HCT116 (cell line): ENCODE data around the gene R3HDML. TPM values are rescaled to one million over a fixed set of nuclear protein-coding genes. Genes with fewer than 3 reads are reported as not detected.
"Not testable (repeated sequence)": the region's sequence is repeated elsewhere in the genome, so short reads cannot be mapped to it uniquely, and the experiment has no call there.

Experiments
- ATAC-seq: fragments of 200-7000 bp; cut with Tn5 transposase; 2 replicates; pipeline ENCODE4 v1.9.1; 2020; ENCODE audit warnings: mild to moderate bottlenecking, moderate library complexity
- BruUV-seq: library from RNA; stranded (reverse); fragments of 400-500 nt; replicated peaks from 2 replicates; lab custom pipeline; 2021; lab: Mats Ljungman, UMichigan
- CTCF ChIA-PET: fragments of 300-600 bp; sonication (Branson Sonifier 250); formaldehyde crosslinking; loops from one replicate; lab custom pipeline; 2021; ENCODE audit warnings: antibody characterized with exemption; lab: Charles Lee
- POLR2A ChIA-PET: fragments of 300-600, 350-600 bp; sonication (Branson Sonifier 250); formaldehyde crosslinking; loops from one replicate; lab custom pipeline; 2021; ENCODE audit warnings: antibody characterized with exemption; lab: Charles Lee
- RAD21 ChIA-PET, 2 experiments: fragments of 300-600 bp; sonication (Branson Sonifier 250); formaldehyde crosslinking; loops; one replicate each; lab custom pipeline; 2023; ENCODE audit warnings: low total read pairs in 2 of 2; ENCODE audit not compliant: uncharacterized antibody in 2 of 2, unreplicated experiment in 2 of 2, low non-redundant PET in 1 of 2; lab: Charles Lee
- DNase-seq: peaks from one replicate; pipeline ENCODE4 v3.0.0-alpha.2; 2010; ENCODE audit warnings: low read depth, low spot score
- H2AFZ ChIP-seq: fragments of 200-600 bp; shearing (Covaris generic), sonication (generic); 2 replicates; pipeline ENCODE4 v1.6.1; 2017; ENCODE audit warnings: low read depth, mixed run types, mixed read lengths, antibody characterized with exemption, low read length; ENCODE audit not compliant: poor library complexity, severe bottlenecking
- H3K27ac ChIP-seq: 2 replicates; pipeline ENCODE4 v1.5.1; 2012; ENCODE audit warnings: low read depth, low read length
- H3K27me3 ChIP-seq: fragments of 200-600 bp; sonication (generic); 2 replicates; pipeline ENCODE4 v1.6.1; 2016; ENCODE audit warnings: mixed run types, low read length, mixed read lengths; ENCODE audit not compliant: insufficient read depth
- H3K36me3 ChIP-seq, 2 experiments: fragments of 200-500 bp in 1 of 2; fragments of 200-600 bp in 1 of 2; sonication (Bioruptor generic) in 1 of 2; sonication (generic) in 1 of 2; 2 replicates each; pipeline versions ENCODE4 v1.5.1 to v1.6.1; 2014 to 2016; ENCODE audit warnings: low read length in 2 of 2, inconsistent platforms in 1 of 2, mixed read lengths in 1 of 2, mixed run types in 1 of 2; ENCODE audit not compliant: insufficient read depth in 2 of 2, control insufficient read depth in 1 of 2
- H3K4me1 ChIP-seq, 2 experiments: fragments of 200-600 bp in 1 of 2; sonication (generic) in 1 of 2; 2 replicates each; pipeline versions ENCODE4 v1.5.1 to v1.6.1; 2012 to 2017; ENCODE audit warnings: low read length in 2 of 2, inconsistent platforms in 1 of 2, mild to moderate bottlenecking in 1 of 2, mixed read lengths in 1 of 2, mixed run types in 1 of 2, moderate library complexity in 1 of 2; ENCODE audit not compliant: insufficient read depth in 2 of 2, control insufficient read depth in 1 of 2
- H3K4me2 ChIP-seq: fragments of 200-600 bp; sonication (generic); 2 replicates; pipeline ENCODE4 v1.6.1; 2017; ENCODE audit warnings: mixed run types, low read length, mixed read lengths
- H3K4me3 ChIP-seq, 2 experiments: fragments of 200-600 bp in 1 of 2; sonication (generic) in 1 of 2; replicated peaks in 1 of 2; 2 replicates each; pipeline ENCODE4 v1.5.1; 2011 to 2016; ENCODE audit warnings: low read length in 2 of 2, control low read depth in 1 of 2, low read depth in 1 of 2, mild to moderate bottlenecking in 1 of 2, mixed read lengths in 1 of 2, mixed run types in 1 of 2
- H3K79me2 ChIP-seq: fragments of 200-600 bp; sonication (generic); 2 replicates; pipeline ENCODE4 v1.6.1; 2017; ENCODE audit warnings: mild to moderate bottlenecking, mixed run types, low read length, moderate library complexity, mixed read lengths; ENCODE audit not compliant: insufficient read depth
- H3K9ac ChIP-seq: fragments of 200-600 bp; sonication (generic); 2 replicates; pipeline ENCODE4 v1.6.1; 2016; ENCODE audit warnings: low read length, mixed read lengths
- H3K9me2 ChIP-seq: fragments of 200-600 bp; sonication (generic), shearing (Covaris generic); 2 replicates; pipeline ENCODE4 v1.6.1; 2017; ENCODE audit warnings: mixed run types, mild to moderate bottlenecking, moderate library complexity; ENCODE audit not compliant: insufficient read depth
- H3K9me3 ChIP-seq, 2 experiments: fragments of 200-500 bp in 1 of 2; fragments of 200-600 bp in 1 of 2; sonication (Bioruptor generic) in 1 of 2; sonication (generic) in 1 of 2; 2 replicates each; pipeline ENCODE4 v1.6.1; 2014 to 2017; ENCODE audit warnings: low read length in 2 of 2, mixed read lengths in 2 of 2, inconsistent platforms in 1 of 2, low read depth in 1 of 2, mild to moderate bottlenecking in 1 of 2, mixed run types in 1 of 2, moderate library complexity in 1 of 2; ENCODE audit not compliant: control insufficient read depth in 1 of 2, insufficient read depth in 1 of 2
- H4K20me1 ChIP-seq: fragments of 200-600 bp; sonication (generic), shearing (Covaris generic); 2 replicates; pipeline ENCODE4 v1.6.1; 2017; ENCODE audit warnings: mixed run types, mild to moderate bottlenecking, moderate library complexity; ENCODE audit not compliant: insufficient read depth
- ATF3 ChIP-seq: IDR thresholded peaks from 2 replicates; pipeline ENCODE4 v1.6.1; 2012
- CEBPB ChIP-seq: IDR thresholded peaks from 2 replicates; pipeline ENCODE4 v1.6.1; 2012; ENCODE audit warnings: low read depth
- EZH2phosphoT487 ChIP-seq: fragments of 200-600 bp; IDR thresholded peaks from 2 replicates; pipeline ENCODE4 v1.6.1; 2018; ENCODE audit warnings: antibody characterized with exemption, borderline replicate concordance
- FOSL1 ChIP-seq: IDR thresholded peaks from 2 replicates; pipeline ENCODE4 v1.6.1; 2012; ENCODE audit warnings: low read depth
- JUND ChIP-seq: IDR thresholded peaks from 2 replicates; pipeline ENCODE4 v1.6.1; 2012
- MAX ChIP-seq: IDR thresholded peaks from 2 replicates; pipeline ENCODE4 v1.6.1; 2012
- RAD21 ChIP-seq: IDR thresholded peaks from 2 replicates; pipeline ENCODE4 v1.6.1; 2012; ENCODE audit warnings: low read depth, mild to moderate bottlenecking
- SIN3A ChIP-seq: IDR thresholded peaks from 2 replicates; pipeline ENCODE4 v1.6.1; 2012; ENCODE audit warnings: low read depth
- SP1 ChIP-seq: IDR thresholded peaks from 2 replicates; pipeline ENCODE4 v1.6.1; 2012; ENCODE audit warnings: low read depth
- SRF ChIP-seq: IDR thresholded peaks from 2 replicates; pipeline ENCODE4 v1.6.1; 2012; ENCODE audit warnings: low read depth
- YY1 ChIP-seq: IDR thresholded peaks from 2 replicates; pipeline ENCODE4 v1.6.1; 2011; ENCODE audit warnings: low read length, low read depth, moderate library complexity, mild to moderate bottlenecking; ENCODE audit not compliant: insufficient replicate concordance; ENCODE audit errors: extremely low read depth
- ZFX ChIP-seq: fragments of 450-650 bp; IDR thresholded peaks from 2 replicates; pipeline ENCODE4 v1.6.1; 2017
- ZNF274 ChIP-seq: fragments of 200-500 bp; sonication (Bioruptor generic); IDR thresholded peaks from 2 replicates; pipeline ENCODE4 v1.6.1; 2014; ENCODE audit warnings: mild to moderate bottlenecking, low read depth, low read length, inconsistent platforms
- intact Hi-C: fragments of 100-400 bp; cut with micrococcal nuclease; formaldehyde crosslinking; loops from 2 replicates; pipeline ENCODE4 v1.10.0; 2022
- total RNA-seq: library from RNA; stranded (reverse); gene quantifications from one replicate; pipeline ENCODE4 v1.2.1, GENCODE V29; 2021; ENCODE audit not compliant: unreplicated experiment

Gene R3HDML
- total RNA-seq, 1 experiment from 2014 or later = not detected

GRCh38 chr20:44296011-44296410 is 40.8 kb upstream of the R3HDML start (continued):
- no peak for TF ChIP-seq CEBPB
- TF ChIP-seq JUND = no peak
- TF ChIP-seq MAX = no peak
- no peak for TF ChIP-seq SP1
- no peak for TF ChIP-seq YY1

- Histone ChIP-seq H3K27me3 (no peaks in the 10 kb centered on the region), H3K4me1 (no peaks in the 10 kb centered on the region), H4K20me1 (no peaks in the 10 kb centered on the region), H3K36me3 (no peaks in the 10 kb centered on the region), H3K27ac (no peak overlapping the region), H2AFZ (no peak overlapping the region), H3K9me3 (no peaks in the 10 kb centered on the region), H3K4me3 (no peak overlapping the region), H3K79me2 (no peaks in the 10 kb centered on the region), H3K4me2 (no peak overlapping the region), H3K9me2 (no peaks in the 10 kb centered on the region), H3K9ac (no peak overlapping the region)
- POLR2A ChIA-PET = no interaction called here
- RAD21 ChIA-PET = no interaction called here
- DNase-seq (no peak), ATAC-seq (no peak)
- CTCF ChIA-PET = no interaction called here
- TF ChIP-seq ZNF274 (no peak), ZFX (no peak), JUND (no peak), SRF (no peak), FOSL1 (no peak), ATF3 (no peak), EZH2phosphoT487 (no peak), SIN3A (no peak), RAD21 (no peak)
- BruUV-seq = no TSS peak
- intact Hi-C loops = no loop called here
These were observed 39.1 kb upstream of the R3HDML start for GRCh38 chr20:44297721-44298120.

GRCh38 chr20:44299011-44299535 is 37.8 kb upstream of the R3HDML start:
- H3K4me1 ChIP-seq, H4K20me1 ChIP-seq, H3K9me2 ChIP-seq, DNase-seq, H3K4me3 ChIP-seq, H3K27me3 ChIP-seq, CTCF ChIA-PET, POLR2A ChIA-PET, H2AFZ ChIP-seq, ATAC-seq, H3K9me3 ChIP-seq, RAD21 ChIA-PET, BruUV-seq, H3K27ac ChIP-seq, intact Hi-C loops, H3K9ac ChIP-seq, H3K36me3 ChIP-seq, H3K79me2 ChIP-seq, H3K4me2 ChIP-seq: not testable (repeated sequence)
